Measurements from ENCODE around the gene NWD2.

The NWD2 gene

DNA sequence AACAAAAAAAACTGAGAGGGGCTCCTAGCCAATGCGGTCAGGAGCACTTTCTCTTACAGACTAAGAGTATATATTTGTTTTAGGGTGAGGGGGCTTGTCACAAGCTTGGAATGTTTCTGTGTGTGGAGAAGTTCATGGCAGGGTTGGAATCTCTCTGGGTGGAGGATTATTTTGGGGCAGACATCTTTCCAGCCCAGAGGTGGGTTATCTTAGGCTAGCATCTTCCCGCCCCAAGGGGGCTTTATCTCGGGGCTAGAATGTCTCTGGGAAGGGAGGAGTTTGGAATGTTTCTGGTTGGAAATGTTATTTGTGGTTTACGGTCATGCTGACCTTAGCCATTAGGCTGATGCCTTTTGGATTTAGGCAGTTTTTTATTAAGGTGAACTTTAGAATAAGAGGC, 236.0 kb downstream of the NWD2 start:
- no peak overlapping the region for H3K4me3 ChIP-seq (ENCODE audit: insufficient read depth, low read length, poor library complexity, severe bottlenecking)
- no peaks in the 10 kb centered on the region for H3K36me3 ChIP-seq (ENCODE audit: low read length)
- no peak overlapping the region for H3K9ac ChIP-seq (ENCODE audit: low read length)
- H3K79me2 ChIP-seq (ENCODE audit: insufficient read depth, low read length) = no peaks in the 10 kb centered on the region
- H4K20me1 ChIP-seq (ENCODE audit: low read depth, low read length) = no peaks in the 10 kb centered on the region
- no peaks in the 10 kb centered on the region for H3K27me3 ChIP-seq (ENCODE audit: low read length)
- H2AFZ ChIP-seq (ENCODE audit: low read depth, low read length, severe bottlenecking) = no peak overlapping the region
- no peak overlapping the region for H3K4me2 ChIP-seq (ENCODE audit: low read depth, low read length, poor library complexity, severe bottlenecking)
- no peak overlapping the region for H3K27ac ChIP-seq (ENCODE audit: low read depth, low read length)
- TF ChIP-seq, protein P1, sequence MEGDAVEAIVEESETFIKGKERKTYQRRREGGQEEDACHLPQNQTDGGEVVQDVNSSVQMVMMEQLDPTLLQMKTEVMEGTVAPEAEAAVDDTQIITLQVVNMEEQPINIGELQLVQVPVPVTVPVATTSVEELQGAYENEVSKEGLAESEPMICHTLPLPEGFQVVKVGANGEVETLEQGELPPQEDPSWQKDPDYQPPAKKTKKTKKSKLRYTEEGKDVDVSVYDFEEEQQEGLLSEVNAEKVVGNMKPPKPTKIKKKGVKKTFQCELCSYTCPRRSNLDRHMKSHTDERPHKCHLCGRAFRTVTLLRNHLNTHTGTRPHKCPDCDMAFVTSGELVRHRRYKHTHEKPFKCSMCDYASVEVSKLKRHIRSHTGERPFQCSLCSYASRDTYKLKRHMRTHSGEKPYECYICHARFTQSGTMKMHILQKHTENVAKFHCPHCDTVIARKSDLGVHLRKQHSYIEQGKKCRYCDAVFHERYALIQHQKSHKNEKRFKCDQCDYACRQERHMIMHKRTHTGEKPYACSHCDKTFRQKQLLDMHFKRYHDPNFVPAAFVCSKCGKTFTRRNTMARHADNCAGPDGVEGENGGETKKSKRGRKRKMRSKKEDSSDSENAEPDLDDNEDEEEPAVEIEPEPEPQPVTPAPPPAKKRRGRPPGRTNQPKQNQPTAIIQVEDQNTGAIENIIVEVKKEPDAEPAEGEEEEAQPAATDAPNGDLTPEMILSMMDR (IDR thresholded peaks at IDR 0.05; ENCODE audit: insufficient read depth, low read length, poor library complexity, severe bottlenecking) = no peak
- no peak for TF ChIP-seq EZH2phosphoT487 (conservative IDR thresholded peaks at IDR 0.05; ENCODE audit: low read length)
- H3K9me2 ChIP-seq (replicated peaks; ENCODE audit: insufficient read depth, low read length) = no peaks in the 10 kb centered on the region
- no peaks in the 10 kb centered on the region for H3K9me3 ChIP-seq (ENCODE audit: insufficient read depth, low read length)
- H3F3A ChIP-seq (ENCODE audit: insufficient read depth) = no peaks in the 10 kb centered on the region

GRCh38 chr4:37481547-37482122, 237.1 kb downstream of the NWD2 start:
- Histone ChIP-seq H3K9me2 (replicated peaks; ENCODE audit: insufficient read depth, low read length) (no peaks in the 10 kb centered on the region), H3K27ac (ENCODE audit: low read depth, low read length) (no peak overlapping the region), H3K4me2 (ENCODE audit: low read depth, low read length, poor library complexity, severe bottlenecking) (no peak overlapping the region), H2AFZ (ENCODE audit: low read depth, low read length, severe bottlenecking) (no peak overlapping the region), H4K20me1 (ENCODE audit: low read depth, low read length) (no peaks in the 10 kb centered on the region), H3K36me3 (ENCODE audit: low read length) (no peaks in the 10 kb centered on the region), H3K79me2 (ENCODE audit: insufficient read depth, low read length) (no peaks in the 10 kb centered on the region), H3K9me3 (ENCODE audit: insufficient read depth, low read length) (no peaks in the 10 kb centered on the region), H3F3A (ENCODE audit: insufficient read depth) (no peaks in the 10 kb centered on the region), H3K4me3 (ENCODE audit: insufficient read depth, low read length, poor library complexity, severe bottlenecking) (no peak overlapping the region), H3K27me3 (ENCODE audit: low read length) (no peaks in the 10 kb centered on the region), H3K9ac (ENCODE audit: low read length) (no peak overlapping the region)
- TF ChIP-seq, protein P1 (IDR thresholded peaks at IDR 0.05; ENCODE audit: insufficient read depth, low read length, poor library complexity, severe bottlenecking) = no peak
- TF ChIP-seq EZH2phosphoT487 (conservative IDR thresholded peaks at IDR 0.05; ENCODE audit: low read length) = no peak

- Histone ChIP-seq H3K27ac (ENCODE audit: low read depth, low read length) (no peak overlapping the region), H4K20me1 (ENCODE audit: low read depth, low read length) (no peaks in the 10 kb centered on the region), H3K36me3 (ENCODE audit: low read length) (no peaks in the 10 kb centered on the region), H3K4me3 (ENCODE audit: insufficient read depth, low read length, poor library complexity, severe bottlenecking) (no peak overlapping the region), H3K9ac (ENCODE audit: low read length) (no peak overlapping the region), H3K79me2 (ENCODE audit: insufficient read depth, low read length) (no peaks in the 10 kb centered on the region), H3K27me3 (ENCODE audit: low read length) (no peaks in the 10 kb centered on the region), H3K4me2 (ENCODE audit: low read depth, low read length, poor library complexity, severe bottlenecking) (no peak overlapping the region), H3K9me3 (ENCODE audit: insufficient read depth, low read length) (no peaks in the 10 kb centered on the region), H3F3A (ENCODE audit: insufficient read depth) (no peaks in the 10 kb centered on the region), H2AFZ (ENCODE audit: low read depth, low read length, severe bottlenecking) (no peak overlapping the region), H3K9me2 (replicated peaks; ENCODE audit: insufficient read depth, low read length) (no peaks in the 10 kb centered on the region)
- no peak for TF ChIP-seq EZH2phosphoT487 (conservative IDR thresholded peaks at IDR 0.05; ENCODE audit: low read length)
- TF ChIP-seq, protein P1 (IDR thresholded peaks at IDR 0.05; ENCODE audit: insufficient read depth, low read length, poor library complexity, severe bottlenecking) = no peak
These were observed 237.8 kb downstream of the NWD2 start for GRCh38 chr4:37482236-37482913.

All from SU-DHL-6 (cell line).